ENCODE measurements around the gene ZNF841. TPM values are rescaled to one million over a fixed set of nuclear protein-coding genes. Genes with fewer than 3 reads are reported as not detected.
"Not testable (repeated sequence)": the region's sequence is repeated elsewhere in the genome, so short reads cannot be mapped to it uniquely, and the experiment has no call there.

The ZNF841 gene
- total RNA-seq, 1 experiment from 2014 or later = 13.5 TPM

- no peak overlapping the region for H3K27ac ChIP-seq
- H3K27me3 ChIP-seq = no peaks in the 10 kb centered on the region
- no peaks in the 10 kb centered on the region for H3K4me1 ChIP-seq
- no peaks in the 10 kb centered on the region for H3K36me3 ChIP-seq
- DNase-seq = no peak
- no peak overlapping the region for H3K4me3 ChIP-seq
- no peaks in the 10 kb centered on the region for H3K9me3 ChIP-seq (replicated peaks)
Measured at GRCh38 chr19:52101866-52102562, 6.4 kb upstream of the ZNF841 start.

GRCh38 chr19:52099497-52100138 lies 4.1 kb upstream of the ZNF841 start:
- Histone ChIP-seq H3K27ac (no peak overlapping the region), H3K4me3 (no peak overlapping the region), H3K36me3 (no peaks in the 10 kb centered on the region), H3K27me3 (no peaks in the 10 kb centered on the region), H3K4me1 (no peaks in the 10 kb centered on the region), H3K9me3 (replicated peaks) (no peaks in the 10 kb centered on the region)
- DNase-seq = no peak

- H3K27ac ChIP-seq; H3K27me3 ChIP-seq; DNase-seq; H3K4me1 ChIP-seq; H3K4me3 ChIP-seq; H3K9me3 ChIP-seq (replicated peaks): not testable (repeated sequence)
- peaks cover 14% of the 10 kb centered on the region for H3K36me3 ChIP-seq
Measured at GRCh38 chr19:52096416-52096815, 851 bp upstream of the ZNF841 start.

GRCh38 chr19:52094526-52095130 lies 937 bp downstream of the ZNF841 start:
- DNase-seq = peak; percentile 3 to 9
- Histone ChIP-seq H3K27ac (peak overlapping the region; percentile 59), H3K9me3 (replicated peaks) (peaks cover 8% of the 10 kb centered on the region), H3K36me3 (peaks cover 28% of the 10 kb centered on the region), H3K27me3 (no peaks in the 10 kb centered on the region), H3K4me1 (no peaks in the 10 kb centered on the region), H3K4me3 (peak overlapping the region; percentile 87)

- Histone ChIP-seq H3K27ac (no peak overlapping the region), H3K36me3 (peaks cover 84% of the 10 kb centered on the region), H3K4me1 (no peaks in the 10 kb centered on the region), H3K27me3 (no peaks in the 10 kb centered on the region), H3K4me3 (no peak overlapping the region), H3K9me3 (replicated peaks) (peaks cover 32% of the 10 kb centered on the region)
- DNase-seq = no peak
Measured at GRCh38 chr19:52086481-52086880, 9.1 kb downstream of the ZNF841 start.

GRCh38 chr19:52070496-52070895 lies 25.1 kb downstream of the ZNF841 start:
- H3K4me3 ChIP-seq = no peak overlapping the region
- no peaks in the 10 kb centered on the region for H3K4me1 ChIP-seq
- H3K36me3 ChIP-seq = peaks cover 96% of the 10 kb centered on the region
- DNase-seq = no peak
- H3K9me3 ChIP-seq (replicated peaks) = peaks cover 49% of the 10 kb centered on the region
- H3K27me3 ChIP-seq = no peaks in the 10 kb centered on the region
- no peak overlapping the region for H3K27ac ChIP-seq

- Histone ChIP-seq H3K9me3 (replicated peaks) (peaks cover 53% of the 10 kb centered on the region), H3K4me1 (no peaks in the 10 kb centered on the region), H3K4me3 (no peak overlapping the region), H3K36me3 (peaks cover 96% of the 10 kb centered on the region), H3K27ac (no peak overlapping the region), H3K27me3 (no peaks in the 10 kb centered on the region)
- DNase-seq = no peak
Measured at GRCh38 chr19:52069653-52070052, 25.9 kb downstream of the ZNF841 start.

GRCh38 chr19:52066258-52066863 lies 29.2 kb downstream of the ZNF841 start:
- Histone ChIP-seq H3K36me3 (peaks cover 86% of the 10 kb centered on the region), H3K9me3 (replicated peaks) (peaks cover 60% of the 10 kb centered on the region)

GRCh38 chr19:52065399-52065798 lies 30.2 kb downstream of the ZNF841 start:
- Histone ChIP-seq H3K27ac (no peak overlapping the region), H3K27me3 (no peaks in the 10 kb centered on the region), H3K9me3 (replicated peaks) (peaks cover 53% of the 10 kb centered on the region), H3K4me1 (no peaks in the 10 kb centered on the region), H3K4me3 (no peak overlapping the region), H3K36me3 (peaks cover 77% of the 10 kb centered on the region)
- no peak for DNase-seq

More at GRCh38 chr19:52066258-52066863, 29.2 kb downstream of the ZNF841 start:
- Histone ChIP-seq H3K4me3 (no peak overlapping the region), H3K27me3 (no peaks in the 10 kb centered on the region), H3K27ac (no peak overlapping the region), H3K4me1 (no peaks in the 10 kb centered on the region)
- no peak for DNase-seq

- H3K36me3 ChIP-seq, H3K27me3 ChIP-seq, DNase-seq, H3K4me1 ChIP-seq, H3K27ac ChIP-seq, H3K4me3 ChIP-seq: not testable (repeated sequence)
- H3K9me3 ChIP-seq (replicated peaks) = peaks cover 14% of the 10 kb centered on the region
Measured at GRCh38 chr19:52056480-52056879, 39.1 kb downstream of the ZNF841 start.

GRCh38 chr19:52051736-52052135 lies 43.8 kb downstream of the ZNF841 start:
- DNase-seq, H3K4me3 ChIP-seq, H3K27ac ChIP-seq, H3K4me1 ChIP-seq, H3K27me3 ChIP-seq, H3K36me3 ChIP-seq: not testable (repeated sequence)
- peaks cover 20% of the 10 kb centered on the region for H3K9me3 ChIP-seq (replicated peaks)

- H3K27ac ChIP-seq = peak within 1 kb of the TSS; percentile 84
- peaks cover 30% of the 10 kb centered on the region for H3K36me3 ChIP-seq
- DNase-seq = peak; percentile 91 to 92
- H3K9me3 ChIP-seq (replicated peaks) = peaks cover 20% of the 10 kb centered on the region
- no peaks in the 10 kb centered on the region for H3K27me3 ChIP-seq
- H3K4me1 ChIP-seq = no peaks in the 10 kb centered on the region
- peak within 1 kb of the TSS; percentile 73 for H3K4me3 ChIP-seq
Measured at GRCh38 chr19:52048555-52049501, 46.7 kb downstream of the ZNF841 start, which contains the start of gene ZNF432. ZNF432 (minus strand) TSS chr19:52048838; CDS start chr19:52046868, 1,970 bp downstream.

- Histone ChIP-seq H3K9me3 (replicated peaks) (peaks cover 32% of the 10 kb centered on the region), H3K4me1 (no peaks in the 10 kb centered on the region), H3K4me3 (no peak overlapping the region), H3K36me3 (peaks cover 84% of the 10 kb centered on the region), H3K27me3 (no peaks in the 10 kb centered on the region), H3K27ac (no peak overlapping the region)
- DNase-seq = no peak
Measured at GRCh38 chr19:52039169-52039568, 56.4 kb downstream of the ZNF841 start.

GRCh38 chr19:52034051-52034728 lies 61.4 kb downstream of the ZNF841 start:
- H3K4me1 ChIP-seq = no peaks in the 10 kb centered on the region
- no peak overlapping the region for H3K4me3 ChIP-seq
- peaks cover 69% of the 10 kb centered on the region for H3K36me3 ChIP-seq
- H3K27ac ChIP-seq = no peak overlapping the region
- H3K27me3 ChIP-seq = no peaks in the 10 kb centered on the region
- DNase-seq = no peak
- peaks cover 49% of the 10 kb centered on the region for H3K9me3 ChIP-seq (replicated peaks)

Data from SJCRH30 (cell line).